NK-92 treated with Interleukin-12 subunit alpha and Interleukin-12 subunit beta, amount 100 ng/mL, for 24 hours (cell line): ENCODE measurements around the gene CFLAR.

Experiments
- DNase-seq: peaks from one replicate; lab custom pipeline; 2025; lab: John Stamatoyannopoulos, UW

The CFLAR gene

DNA sequence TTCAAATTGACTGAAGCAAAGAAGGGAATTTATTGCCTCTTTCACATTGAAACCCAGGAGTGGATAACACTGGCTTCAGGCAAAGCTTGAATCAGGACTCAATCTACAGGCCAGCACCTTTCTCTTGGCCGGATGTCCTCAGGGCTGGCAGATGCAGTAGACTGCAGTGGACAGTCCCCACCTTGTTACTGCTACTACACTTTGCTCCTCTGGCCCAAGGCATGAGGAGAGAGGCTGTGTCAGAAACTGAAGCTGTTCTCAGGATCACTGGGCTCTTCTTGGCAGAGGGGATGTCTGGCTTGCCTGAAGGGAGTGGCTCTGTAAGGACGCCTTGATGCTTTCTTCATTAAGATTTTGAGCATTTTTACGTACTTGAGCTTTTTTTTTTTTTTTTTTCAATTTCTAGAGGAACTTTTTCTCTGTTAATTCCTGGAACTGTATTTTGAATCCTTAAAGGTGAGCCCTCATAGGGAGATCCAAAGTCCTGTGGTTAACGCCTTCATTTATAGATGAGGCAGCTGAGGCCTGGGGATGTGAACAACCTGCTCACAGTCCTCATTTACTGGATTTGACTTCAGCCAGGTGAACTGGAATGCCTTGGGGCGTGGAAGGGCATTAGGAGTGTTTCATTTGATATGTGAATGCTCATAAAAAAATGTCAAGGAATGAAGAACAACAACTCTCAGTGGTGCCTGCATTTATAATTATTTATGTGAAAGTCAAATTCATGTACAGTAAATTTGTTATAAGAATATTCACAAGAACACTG is 103.5 kb downstream of the CFLAR start:
- no peak for DNase-seq

DNA sequence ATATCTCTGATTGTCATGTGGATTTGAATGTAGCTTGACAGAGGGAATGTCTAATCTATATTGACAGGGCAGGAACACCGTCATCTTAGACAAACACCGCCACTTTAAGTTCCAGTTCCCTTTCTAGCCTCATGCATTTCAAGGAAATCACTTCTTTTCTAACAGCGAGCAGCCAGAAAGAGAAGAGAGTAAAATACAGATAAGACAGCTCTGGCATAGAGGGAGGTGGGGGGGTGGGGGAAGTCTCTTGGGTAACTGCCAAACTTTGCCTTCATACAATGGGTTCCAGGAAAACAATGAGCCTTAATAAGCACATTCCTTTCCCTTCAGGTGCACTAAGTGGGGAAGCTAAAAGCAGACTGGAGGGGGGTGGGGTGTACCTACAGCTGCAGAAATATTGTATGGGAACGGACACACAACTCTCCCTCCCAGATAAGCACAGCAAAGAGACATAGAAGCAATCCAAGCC is 104.2 kb downstream of the CFLAR start:
- no peak for DNase-seq

DNA sequence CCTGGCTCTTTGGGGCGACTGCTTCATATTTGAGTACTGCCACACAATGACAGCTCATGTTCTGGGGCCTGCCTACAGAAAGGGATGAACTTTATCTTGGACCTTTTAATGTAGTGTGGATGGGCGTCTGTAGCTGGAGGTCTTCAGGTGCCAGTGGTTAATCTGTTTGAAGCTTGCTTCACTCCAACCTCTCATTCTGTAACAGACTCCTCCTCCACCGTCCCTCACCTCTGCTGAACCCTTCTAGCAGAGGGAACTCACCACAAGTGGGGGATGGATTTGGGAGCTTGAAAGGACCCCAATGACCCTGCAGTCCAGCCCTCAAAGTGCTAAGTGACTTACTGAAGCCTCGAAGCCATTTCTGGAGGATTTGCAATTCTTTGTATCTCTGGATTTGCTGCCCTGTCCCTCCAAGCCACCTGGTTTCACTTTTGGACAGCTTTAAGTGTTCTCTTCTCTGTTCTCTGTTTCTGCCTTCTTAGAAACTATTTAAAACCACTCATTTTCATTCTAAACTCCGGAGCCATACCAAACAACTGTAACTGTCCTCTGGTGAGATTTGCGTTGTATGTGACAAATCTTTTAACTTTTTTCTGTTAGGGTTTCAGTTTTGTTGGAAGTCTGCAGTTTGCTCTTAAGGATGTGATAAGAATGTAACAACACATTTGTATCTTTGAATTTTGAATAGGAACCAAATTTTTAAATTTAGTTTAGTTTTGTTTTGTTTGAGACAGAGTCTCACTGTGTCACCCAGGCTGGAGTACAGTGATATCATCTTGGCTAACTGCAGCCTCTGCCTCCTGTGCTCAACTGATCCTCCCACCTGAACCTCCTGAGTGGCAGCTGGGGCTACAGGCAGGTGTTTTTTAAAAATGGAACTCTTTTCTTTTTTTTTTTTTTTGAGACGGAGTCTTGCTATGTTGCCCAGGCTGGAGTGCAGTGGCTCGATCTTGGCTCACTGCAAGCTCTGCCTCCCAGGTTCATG is 107.4 kb downstream of the CFLAR start:
- no peak for DNase-seq
